Measurements from ENCODE around the gene ITGAD.

GRCh38 chr16:31438414-31438813 lies 45.3 kb downstream of the ITGAD start:
- no peak for TF ChIP-seq POLR2A (IDR thresholded peaks at IDR 0.05)
- TF ChIP-seq CTCF (IDR thresholded peaks at IDR 0.05), result no peak
- TF ChIP-seq EP300 (IDR thresholded peaks at IDR 0.05), result no peak
- TF ChIP-seq POLR2AphosphoS5 (IDR thresholded peaks at IDR 0.05), result no peak

All from gastroesophageal sphincter (tissue), 3 donors.